ENCODE measurements around the gene COL13A1.

GRCh38 chr10:69862882-69863530, 61.3 kb downstream of the COL13A1 start:
- TF ChIP-seq CTCF (IDR thresholded peaks at IDR 0.05; ENCODE audit: low read length): no peak
- no peak for TF ChIP-seq EZH2 (IDR thresholded peaks at IDR 0.05; ENCODE audit: borderline replicate concordance, low read length)
